Left hindlimb (tissue), 1 donor: ENCODE data around the gene HDAC4.
"Not testable (repeated sequence)": the region's sequence is repeated elsewhere in the genome, so short reads cannot be mapped to it uniquely, and the experiment has no call there.

Experiments used
- DNase-seq: peaks from one replicate; pipeline ENCODE4 v3.0.0-alpha.2; 2018

HDAC4 gene

DNA sequence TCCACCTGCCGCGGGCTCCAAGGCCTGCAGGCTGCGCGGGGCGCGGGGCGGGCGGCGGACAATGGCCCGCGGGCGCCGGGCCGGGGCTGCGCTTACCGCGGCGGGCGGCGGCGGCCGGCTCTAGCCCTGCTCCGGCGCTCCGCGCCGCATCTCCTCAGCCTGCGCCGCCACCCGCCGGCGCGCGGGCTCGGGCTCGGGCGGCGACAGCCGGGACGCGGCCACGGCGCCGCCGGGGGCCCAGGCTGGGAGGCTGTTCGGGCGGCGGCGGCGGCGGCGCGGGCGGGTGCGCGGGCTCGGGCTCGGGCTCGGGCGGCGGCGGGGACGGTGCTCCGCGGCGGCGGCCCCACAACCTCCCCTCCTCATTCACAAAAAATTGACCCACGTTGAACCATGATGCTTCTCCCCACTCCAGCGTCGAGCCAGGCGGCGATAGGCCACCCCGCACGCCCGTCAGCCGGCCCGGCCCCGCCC lies at the start of gene HDAC4:
Gene HDAC4, minus strand, starts transcription at position 425 of the 471 bp plus-strand sequence. CDS start 48,321 bp downstream, outside the sequence.
- no peak for DNase-seq

DNA sequence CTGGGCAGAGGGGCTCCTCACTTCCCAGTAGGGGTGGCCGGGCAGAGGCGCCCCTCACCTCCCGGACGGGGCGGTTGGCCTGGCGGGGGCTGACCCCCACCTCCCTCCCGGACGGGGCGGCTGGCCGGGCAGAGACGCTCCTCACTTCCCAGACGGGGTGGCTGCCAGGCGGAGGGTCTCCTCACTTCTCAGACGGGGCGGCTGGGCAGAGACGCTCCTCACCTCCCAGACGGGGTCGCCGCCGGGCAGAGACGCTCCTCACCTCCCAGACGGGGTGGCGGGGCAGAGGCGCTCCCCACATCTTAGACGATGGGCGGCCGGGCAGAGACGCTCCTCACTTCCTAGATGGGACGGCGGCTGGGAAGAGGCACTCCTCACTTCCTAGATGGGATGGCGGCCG lies 48.6 kb upstream of the HDAC4 start:
- not testable (repeated sequence) for DNase-seq

DNA sequence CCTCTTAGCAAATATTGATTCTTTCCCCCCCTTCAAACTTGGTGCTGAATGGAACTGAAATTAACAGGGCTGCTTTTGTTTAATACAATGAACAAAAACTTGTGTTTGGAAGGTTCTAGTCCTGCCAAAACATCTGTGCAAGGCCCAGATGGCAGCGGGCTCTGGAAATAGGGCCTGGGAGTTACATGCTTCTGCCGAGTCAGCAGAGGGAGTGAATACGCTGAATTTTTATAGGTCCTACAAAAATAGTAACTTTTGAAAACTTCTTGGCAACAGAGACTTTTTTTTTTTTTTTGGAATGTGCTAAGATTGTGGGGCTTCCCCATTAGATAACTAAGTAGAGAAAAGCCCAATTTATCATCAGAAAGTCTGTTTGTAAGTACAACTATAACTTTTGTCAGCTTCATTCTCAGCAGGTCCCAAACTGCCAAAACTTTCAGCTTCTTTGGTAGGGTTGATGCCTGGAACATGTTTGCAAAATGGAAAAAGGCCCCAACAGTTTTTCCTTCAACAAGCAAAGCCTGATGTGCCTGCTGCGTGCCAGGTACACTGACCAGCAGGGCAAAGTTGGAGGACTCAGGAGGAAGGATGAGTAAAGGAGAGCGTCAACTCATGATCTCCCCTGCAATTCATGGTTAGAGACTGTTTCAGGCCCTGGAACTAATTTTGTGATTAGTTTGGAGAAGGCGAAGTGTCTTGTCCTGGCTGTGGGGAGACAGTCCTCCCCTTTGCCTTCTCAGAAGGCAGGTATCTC lies 45.1 kb upstream of the HDAC4 start:
- DNase-seq: peak; percentile 69

DNA sequence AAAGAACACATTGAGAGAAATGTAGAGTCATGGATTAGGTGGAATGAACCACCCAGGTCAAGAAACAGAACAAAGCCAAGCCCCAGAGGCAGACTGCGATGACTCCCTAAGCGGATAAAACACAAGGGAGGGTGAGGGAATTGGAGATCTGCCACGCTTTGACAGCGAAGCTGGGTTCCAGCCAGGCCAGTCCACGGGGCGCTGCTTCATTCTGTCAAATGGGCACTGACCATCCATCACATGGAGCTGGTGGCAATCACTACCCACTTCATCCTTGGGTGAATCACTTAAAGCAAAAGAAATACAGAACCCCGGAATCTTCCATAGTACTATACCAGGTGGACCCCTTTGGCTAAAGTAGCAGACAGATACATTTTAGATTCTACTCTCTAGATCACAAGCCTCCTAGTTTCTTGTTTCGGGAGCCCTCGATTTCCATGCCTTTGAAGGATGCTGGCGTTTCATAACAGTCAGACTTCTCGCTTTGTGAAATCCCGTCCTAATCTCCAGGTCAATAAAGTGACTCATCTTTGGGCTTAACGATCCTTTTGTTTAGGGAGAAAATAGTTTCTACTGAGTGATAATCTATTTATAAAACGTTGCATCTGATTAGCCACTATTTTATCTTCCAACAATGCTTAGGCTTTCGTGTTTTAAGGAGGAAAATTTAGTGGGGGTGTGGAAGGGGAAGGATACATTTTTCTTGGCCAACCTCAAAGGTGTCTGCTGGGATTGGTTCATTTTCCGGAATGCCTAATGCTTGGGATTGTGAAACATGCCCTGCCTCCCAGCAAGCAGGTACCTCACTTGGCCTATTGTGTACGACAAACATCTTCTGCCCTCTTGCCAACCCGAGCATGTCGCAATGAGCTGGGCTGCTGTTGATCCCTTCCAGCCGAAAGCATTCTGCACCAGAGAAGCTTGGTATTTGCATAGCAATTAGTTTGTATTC lies 44.1 kb upstream of the HDAC4 start:
- no peak for DNase-seq

DNA sequence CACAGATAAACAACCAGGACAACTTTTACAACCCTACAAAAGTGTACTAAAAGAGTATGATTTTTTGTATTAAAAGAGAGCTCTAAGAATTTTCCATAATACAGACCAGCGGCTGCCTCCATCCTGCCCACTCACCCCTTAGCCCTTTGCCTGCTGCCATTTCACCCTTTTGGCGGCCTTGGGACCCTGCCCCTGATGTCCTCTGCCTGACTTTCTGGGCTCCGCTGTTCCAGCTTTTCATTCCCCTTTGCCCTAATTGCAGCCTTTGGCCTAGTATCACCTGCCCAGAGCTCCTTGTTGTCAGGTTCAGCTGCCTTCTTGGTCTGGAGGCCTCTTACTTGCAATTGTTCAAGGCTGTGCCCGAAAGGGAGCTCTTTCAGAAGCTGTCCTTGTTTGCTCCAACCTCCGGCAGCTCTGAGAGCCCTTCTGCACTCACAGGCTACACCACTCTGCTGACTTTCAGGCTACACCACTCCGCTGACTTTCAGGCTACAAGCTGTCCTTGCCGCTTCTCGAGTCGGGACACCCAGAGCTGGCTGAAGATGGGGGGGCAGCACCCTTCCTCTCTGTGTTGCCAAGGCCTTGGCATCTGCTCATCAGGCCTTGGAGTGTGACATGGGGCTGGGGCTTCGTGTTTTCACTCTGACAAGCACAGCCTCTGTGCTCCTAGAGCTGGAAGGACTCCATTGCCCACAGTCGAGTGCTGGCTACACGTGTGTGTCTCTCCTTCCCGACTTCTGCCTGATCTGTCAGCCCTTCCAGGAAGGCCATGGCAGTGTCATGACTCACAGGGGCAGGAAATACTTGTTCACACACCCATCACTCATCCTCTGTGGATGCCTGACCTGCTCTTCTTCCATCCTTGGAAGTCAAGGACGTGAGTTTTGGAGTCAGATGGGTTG lies 43.1 kb upstream of the HDAC4 start:
- DNase-seq: no peak

DNA sequence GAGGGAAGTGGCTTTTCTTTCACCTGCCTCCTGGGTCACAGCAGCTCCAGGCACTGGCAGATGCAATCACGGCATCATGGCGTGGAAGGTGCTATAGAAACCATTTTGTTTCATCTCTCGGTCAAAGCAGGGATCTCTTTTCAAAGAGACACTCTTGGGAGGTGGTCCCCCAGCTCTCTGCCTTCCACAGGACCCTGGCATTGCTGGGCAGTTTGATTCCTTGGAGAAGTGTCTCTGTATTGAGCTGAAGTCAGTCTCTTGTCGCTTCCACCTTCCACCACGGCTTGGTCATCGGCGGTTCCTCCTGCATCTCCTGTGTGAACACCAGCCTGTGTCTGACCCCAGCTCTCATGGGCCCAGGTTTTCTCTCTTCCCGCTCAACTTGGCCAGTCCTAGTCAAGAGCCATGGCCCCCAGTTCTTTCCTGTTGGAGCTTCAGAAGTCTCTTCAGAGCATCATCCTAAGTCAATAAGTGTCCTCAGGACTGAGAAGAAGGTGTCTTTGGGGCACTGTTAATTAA lies 42.3 kb upstream of the HDAC4 start:
- DNase-seq: no peak

DNA sequence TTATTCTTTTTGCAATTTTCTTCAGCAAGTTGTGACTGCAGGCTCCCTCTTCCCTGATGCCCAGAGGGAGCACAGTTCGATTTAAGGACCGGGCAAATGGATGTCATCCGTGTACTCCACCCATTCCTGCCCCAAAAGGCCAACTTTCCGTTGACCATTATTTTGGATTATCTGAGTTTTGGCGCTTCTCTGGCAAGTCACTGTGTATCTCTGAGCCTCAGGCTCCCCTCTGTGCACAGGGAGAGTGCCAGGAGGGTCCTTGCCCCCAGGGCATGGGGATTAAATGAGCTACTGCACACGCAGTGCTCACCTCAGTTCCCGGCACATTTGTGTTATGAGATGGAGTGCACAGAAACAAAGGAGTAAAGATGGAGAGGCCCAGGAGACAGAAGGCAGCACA lies 41.4 kb upstream of the HDAC4 start:
- DNase-seq: no peak

DNA sequence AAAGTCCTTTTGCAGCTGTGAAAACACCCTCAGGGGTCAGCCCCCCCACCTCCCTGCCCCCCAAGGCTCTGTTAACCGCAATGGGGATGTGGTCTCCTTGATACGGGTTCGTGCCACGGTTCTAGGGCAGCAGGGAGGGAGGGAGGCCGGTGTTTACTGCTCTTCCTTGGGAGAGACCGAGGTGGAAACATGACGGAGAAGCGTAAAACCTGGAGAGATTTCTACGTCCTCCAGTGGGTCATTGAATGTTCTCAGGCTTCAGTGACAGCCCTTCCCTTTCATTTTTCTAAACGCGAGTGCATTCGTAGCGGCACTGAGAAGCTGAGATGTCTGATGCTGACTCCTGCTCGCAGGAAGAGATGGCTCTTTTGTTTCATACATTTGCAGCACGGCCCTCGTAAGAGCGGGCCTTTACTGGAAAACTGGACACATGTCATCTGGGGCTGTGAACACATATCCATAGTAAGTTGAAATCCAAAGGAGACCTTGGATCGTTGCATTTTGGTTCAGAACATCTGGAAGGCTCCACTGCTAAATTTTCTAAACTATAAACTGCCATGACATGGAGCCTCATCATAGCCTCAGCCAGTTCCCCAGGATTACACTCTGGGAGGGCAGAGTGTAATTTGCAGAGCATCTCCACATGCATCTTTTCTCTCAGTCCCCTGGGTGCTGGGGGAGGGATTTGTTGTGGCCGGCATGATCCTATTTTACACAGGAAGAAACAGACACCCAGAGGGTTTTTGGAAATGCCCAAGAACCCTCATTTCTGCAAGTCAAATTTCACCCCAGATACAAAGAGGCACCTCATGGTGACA lies 40.6 kb upstream of the HDAC4 start:
- no peak for DNase-seq

DNA sequence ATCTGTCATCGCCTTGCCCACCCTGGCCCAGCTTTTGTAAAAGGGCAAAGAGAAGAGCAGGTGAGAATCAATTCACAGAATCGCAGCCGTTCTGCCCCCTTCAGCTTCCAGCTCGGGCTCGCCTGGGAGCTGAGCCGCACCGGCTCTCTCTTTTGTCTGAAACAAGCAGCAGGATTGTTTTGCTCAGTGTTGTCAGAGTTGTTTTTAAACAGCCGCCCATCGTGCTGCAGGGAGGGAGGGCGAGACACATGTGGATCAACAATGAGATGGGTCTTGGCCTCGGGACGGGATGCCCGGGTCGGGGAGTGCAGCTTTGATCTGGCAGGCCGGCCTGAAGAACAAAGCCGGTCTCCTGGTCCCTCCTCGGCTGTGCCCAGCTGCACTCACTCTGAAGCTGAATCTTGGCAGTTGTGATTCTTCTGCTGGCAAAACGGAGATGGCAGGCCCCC lies 39.7 kb upstream of the HDAC4 start:
- DNase-seq: peak; percentile 58

DNA sequence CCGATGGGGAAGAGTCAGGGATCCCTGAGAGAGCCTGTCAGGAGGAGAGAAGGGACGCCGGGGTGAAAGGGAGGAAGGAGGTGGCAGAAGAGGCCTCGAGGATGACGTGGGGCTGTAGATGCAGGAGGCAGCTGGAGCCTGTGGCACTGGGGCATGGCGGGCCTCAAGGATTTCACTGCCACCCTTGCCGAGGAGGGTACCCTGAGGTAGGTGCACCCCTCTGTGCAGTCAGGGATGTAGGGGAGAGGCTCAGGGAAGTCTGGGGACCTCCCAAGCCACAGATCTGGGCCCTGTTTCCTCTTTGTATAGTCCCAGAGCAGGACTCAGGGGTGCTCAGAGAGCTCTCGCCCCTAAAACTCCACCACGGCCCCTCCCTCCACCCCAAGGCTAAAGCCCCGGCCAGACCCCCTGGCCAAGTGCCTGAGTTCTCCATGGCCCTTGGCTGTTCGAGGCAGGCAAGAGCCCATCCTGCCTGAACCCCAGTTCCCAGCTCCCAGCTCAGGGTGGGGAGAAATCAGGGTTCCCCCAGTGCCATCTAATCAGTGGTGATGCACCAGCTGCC lies 39.0 kb upstream of the HDAC4 start:
- no peak for DNase-seq

DNA sequence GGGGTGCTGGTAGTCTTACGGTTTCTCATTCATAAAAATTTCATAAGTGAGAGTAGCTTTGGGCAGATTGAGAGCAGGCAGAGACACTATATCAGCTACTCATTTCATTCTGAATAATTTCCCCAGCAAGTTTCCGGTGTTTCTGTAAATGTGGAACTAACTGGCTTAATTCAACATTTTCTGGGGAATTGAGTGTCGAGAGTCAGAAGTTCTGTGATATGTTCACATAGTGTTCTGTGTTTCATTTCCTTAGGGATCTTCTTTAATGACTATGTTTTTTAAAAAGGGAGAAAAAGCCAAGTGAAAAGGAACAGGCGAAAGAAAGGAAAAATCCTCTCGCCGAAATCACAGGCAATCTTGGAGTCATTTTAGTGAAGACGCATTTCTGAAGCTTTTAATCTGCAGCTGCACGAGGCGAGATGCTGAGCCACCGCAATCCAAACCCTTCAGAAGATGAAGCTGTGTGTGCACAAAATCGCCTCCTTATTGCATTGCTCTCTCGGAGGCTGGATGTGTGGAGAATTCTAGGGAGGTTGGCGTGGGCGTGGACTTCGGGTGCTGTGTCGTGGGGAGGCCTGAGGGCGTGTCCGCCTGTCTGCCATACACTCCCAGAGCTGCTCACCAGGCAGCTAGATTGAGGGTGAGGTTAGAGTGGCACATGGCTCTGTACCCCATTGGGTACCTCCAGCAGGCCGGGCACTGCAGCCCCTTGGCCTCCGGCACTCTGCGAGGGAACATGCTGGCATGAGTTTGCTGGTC lies 38.4 kb upstream of the HDAC4 start:
- no peak for DNase-seq

DNA sequence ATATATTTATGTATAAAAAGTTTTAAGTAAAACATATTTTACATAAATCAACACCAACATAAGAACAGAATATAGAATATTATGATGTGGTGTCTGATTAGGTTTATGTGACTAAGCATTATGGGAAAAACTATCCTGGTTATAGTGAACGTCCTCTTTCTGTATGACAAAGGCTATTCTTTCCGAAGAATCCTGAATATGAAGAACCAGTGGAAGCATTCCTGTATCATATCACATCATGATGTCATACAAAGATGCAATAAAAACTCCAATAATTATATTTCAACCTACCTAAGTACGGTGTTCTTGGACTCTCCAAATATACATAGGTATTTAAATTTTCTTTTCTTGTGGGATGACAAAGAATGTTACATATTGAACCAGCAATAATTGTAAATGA lies 37.5 kb upstream of the HDAC4 start:
- no peak for DNase-seq

DNA sequence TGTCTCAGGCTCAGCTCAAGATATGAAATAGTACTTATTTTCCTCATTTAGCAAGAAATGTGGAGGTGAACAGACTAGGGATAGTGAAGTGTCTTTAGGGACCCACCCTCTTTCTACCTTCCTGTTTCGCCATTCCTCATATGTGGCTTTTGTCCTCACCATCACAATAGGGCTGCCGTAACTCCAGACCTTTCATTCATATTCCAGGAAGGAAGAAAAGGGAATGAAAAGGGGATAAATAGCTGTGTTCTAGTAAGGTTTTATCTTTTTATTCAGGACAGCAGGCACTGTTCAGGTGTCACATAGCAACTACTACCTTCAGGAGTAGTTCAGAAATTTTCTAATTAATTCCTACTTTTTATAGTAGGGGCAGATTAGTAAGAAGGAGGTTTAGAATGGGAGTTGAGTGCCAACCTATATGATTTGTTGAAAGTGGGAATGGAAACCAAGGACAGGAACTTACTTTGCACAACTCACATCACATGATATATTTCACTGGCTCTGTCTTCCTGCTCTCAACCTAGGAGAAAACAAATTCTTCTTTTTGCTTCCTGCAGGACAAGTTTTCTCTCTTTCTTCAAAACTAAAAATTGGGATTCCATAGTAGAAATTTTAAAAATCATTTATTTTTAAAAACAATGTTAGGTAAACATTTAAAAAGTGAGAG lies 36.0 kb upstream of the HDAC4 start:
- no peak for DNase-seq

DNA sequence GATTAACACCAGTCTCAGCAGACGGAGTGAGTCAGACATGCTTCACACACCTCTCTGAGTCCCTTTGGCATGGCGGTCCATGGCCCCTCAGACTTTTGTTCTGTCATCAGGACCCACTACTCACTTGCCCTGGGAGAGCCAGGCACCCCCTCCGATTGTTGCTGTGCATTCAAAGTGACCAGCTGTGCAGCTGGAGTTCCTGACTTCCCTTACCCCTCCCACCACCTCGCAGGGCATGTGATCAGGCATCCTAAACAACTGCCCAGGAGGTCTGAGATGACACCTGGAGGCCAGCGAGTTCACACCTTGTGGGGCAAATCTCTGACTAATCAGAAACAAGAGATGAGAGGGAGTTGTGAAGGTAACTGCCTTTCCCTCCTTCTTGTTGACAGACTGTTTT lies 35.3 kb upstream of the HDAC4 start:
- no peak for DNase-seq

DNA sequence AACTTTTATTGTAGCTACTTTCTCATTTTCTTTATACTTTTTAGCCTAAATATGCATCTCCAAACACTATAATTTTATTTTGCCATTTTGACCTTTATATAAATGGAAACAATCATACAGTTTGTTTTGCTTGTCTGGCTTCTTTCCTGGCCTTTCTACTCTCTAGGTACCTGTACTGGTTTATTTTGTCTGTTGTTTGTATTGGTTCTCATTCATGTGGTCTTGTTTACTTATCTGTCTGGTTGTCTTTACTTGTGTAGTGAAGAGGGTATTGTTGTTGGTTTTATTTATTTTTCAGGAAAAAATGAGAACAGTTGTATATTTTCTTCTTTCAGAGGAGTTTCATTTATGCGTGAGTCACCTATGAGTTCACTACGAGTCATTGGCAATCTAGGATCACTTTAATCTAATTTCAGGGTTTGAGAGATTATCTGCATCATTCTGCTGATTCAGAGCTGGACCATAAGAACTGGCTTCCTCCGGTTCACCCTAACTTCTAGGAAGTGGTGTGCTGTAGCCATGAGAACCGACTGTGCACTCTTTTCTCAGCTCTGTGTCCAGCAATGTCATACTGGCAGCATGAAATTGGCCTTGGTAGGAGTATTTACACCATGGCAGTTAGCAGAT lies 33.1 kb upstream of the HDAC4 start:
- no peak for DNase-seq

DNA sequence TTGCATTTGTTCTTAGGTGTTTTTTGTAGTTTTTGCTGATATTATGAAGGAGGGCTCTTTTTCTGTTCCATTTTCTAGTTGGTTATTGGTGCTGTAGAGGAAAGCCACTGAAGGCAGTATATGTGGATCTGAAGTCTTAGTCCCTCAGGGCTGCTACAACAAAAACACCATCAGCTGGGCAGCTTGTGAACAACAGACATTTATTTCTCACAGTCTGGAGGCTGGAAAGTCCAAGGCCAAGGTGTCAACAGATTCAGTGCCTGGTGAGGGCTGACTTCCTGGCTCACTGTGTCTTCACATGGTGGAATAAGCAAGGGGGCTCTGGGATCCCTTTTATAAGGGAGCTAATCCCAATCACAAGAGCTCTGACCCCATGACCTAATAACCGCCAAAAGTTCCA lies 31.4 kb upstream of the HDAC4 start:
- DNase-seq: no peak

DNA sequence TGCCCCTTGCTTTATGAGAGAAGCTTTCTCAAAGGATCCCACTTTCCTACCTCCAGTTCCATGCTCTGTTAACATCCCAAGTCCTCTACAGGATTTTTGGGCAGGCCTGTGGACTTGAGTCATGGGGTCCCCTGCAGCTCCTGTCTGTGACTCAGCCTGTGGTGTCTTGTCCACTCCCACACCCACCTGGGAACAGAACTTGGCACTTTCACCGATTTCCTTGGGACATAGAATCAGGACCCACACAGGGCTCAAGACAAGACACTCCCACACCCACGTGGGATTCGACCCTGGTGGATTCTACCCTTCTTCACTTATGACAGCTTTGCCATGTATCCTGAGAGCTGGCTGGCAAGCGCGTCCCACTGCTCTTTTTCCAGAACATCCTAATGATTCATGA lies 30.7 kb upstream of the HDAC4 start:
- no peak for DNase-seq

DNA sequence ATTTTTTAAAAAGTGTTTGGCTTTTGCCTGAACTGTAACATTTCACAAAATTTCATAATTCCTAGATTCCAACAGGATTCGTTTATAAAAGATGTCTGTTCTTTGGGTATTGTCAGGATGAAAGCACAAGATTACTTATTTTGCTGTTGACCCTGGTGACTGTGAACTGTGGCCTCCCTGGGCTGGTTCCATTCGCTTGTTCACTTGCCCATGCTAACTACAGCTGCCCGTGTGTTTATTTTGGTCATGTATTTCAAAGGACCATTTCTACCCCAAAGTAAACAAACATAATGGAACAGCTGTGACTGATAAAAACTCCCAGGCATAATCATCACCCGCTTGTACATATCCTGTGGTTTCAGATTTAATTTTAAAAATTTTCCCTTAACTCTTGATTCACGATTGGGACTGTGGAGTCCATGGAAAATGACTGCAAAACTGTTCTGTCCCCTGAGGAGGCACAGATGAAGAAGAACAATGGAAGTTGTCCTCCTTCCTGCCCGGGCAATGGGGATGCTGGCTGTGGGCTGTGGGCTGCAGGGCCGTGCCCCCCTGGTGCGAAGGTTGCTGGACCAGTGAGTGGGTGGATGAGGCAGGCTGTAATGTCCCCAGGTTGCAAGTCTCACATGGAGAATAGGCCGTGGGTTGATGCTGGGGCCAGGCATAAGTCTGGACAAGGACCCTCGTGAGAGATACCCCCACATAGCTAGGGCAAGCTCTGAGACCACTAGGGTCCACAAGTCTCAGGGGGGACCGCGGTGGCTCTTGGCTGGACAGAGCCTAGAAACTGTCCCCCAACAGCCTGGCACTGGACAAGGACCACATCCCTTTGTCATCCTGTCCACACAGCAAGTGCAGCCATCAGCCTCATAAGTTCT lies 28.9 kb upstream of the HDAC4 start:
- DNase-seq: no peak
